Neural cell (in vitro differentiated cells): ENCODE data around the gene AP2A2. TPM values are rescaled to one million over a fixed set of nuclear protein-coding genes. Genes with fewer than 3 reads are reported as not detected.

ENCODE experiments used
- H2AFZ ChIP-seq: fragments of 200-600, 300-800 bp; sonication (generic), shearing (Covaris generic); 2 replicates; pipeline ENCODE4 v1.6.0; 2014; ENCODE audit warnings: low read depth, mild to moderate bottlenecking, antibody characterized with exemption, low read length, moderate library complexity
- H3F3A ChIP-seq: fragments of 200-600 bp; shearing (Covaris generic); 2 replicates; pipeline ENCODE4 v1.6.1; 2016; ENCODE audit warnings: mild to moderate bottlenecking, moderate library complexity, mixed read lengths, antibody characterized with exemption, low read length; ENCODE audit not compliant: insufficient read depth, poor library complexity, severe bottlenecking
- H3K27ac ChIP-seq: fragments of 200-600, 300-800 bp; sonication (generic), shearing (Covaris generic); 2 replicates; pipeline ENCODE4 v1.5.1; 2014; ENCODE audit warnings: mild to moderate bottlenecking, low read length, moderate library complexity
- H3K27me3 ChIP-seq: fragments of 300-800, 200-600 bp; sonication (generic), shearing (Covaris generic); 2 replicates; pipeline ENCODE4 v1.6.0; 2014; ENCODE audit warnings: mild to moderate bottlenecking, low read depth, low read length, moderate library complexity; ENCODE audit not compliant: insufficient read depth
- H3K36me3 ChIP-seq: fragments of 300-800, 200-600 bp; sonication (generic), shearing (Covaris generic); 2 replicates; pipeline ENCODE4 v1.5.1; 2014; ENCODE audit warnings: mild to moderate bottlenecking, antibody characterized with exemption, low read length, moderate library complexity; ENCODE audit not compliant: insufficient read depth
- H3K4me2 ChIP-seq: fragments of 300-800, 200-600 bp; sonication (generic), shearing (Covaris generic); 2 replicates; pipeline ENCODE4 v1.6.0; 2014; ENCODE audit warnings: mild to moderate bottlenecking, low read length
- H3K4me3 ChIP-seq: fragments of 300-800, 200-600 bp; sonication (generic), shearing (Covaris generic); 2 replicates; pipeline ENCODE4 v1.5.1; 2014; ENCODE audit warnings: mild to moderate bottlenecking, low read length, moderate library complexity
- H3K79me2 ChIP-seq: fragments of 200-600 bp; shearing (Covaris generic); replicated peaks from 2 replicates; pipeline ENCODE4 v1.6.0; 2014; ENCODE audit warnings: mild to moderate bottlenecking, low read length, moderate library complexity; ENCODE audit not compliant: insufficient read depth
- H3K9ac ChIP-seq: fragments of 300-800, 200-600 bp; sonication (generic), shearing (Covaris generic); 2 replicates; pipeline ENCODE4 v1.6.1; 2016; ENCODE audit warnings: mild to moderate bottlenecking, low read length, mixed read lengths
- H3K9me2 ChIP-seq: fragments of 200-600 bp; shearing (Covaris generic); 2 replicates; pipeline ENCODE4 v1.6.1; 2016; ENCODE audit warnings: mild to moderate bottlenecking, low read length, mixed read lengths; ENCODE audit not compliant: insufficient read depth
- H3K9me3 ChIP-seq: fragments of 200-600, 300-800 bp; sonication (generic), shearing (Covaris generic); 2 replicates; pipeline ENCODE4 v1.6.1; 2016; ENCODE audit warnings: mild to moderate bottlenecking, mixed run types, low read length, moderate library complexity, mixed read lengths
- H4K20me1 ChIP-seq: fragments of 200-600 bp; shearing (Covaris generic); 2 replicates; pipeline ENCODE4 v1.6.1; 2016; ENCODE audit warnings: mild to moderate bottlenecking, mixed run types; ENCODE audit not compliant: insufficient read depth
- EP300 ChIP-seq: fragments of 450-650 bp; conservative IDR thresholded peaks from 2 replicates; pipeline ENCODE4 v1.6.1; 2014; ENCODE audit warnings: antibody characterized with exemption, mild to moderate bottlenecking, moderate library complexity; ENCODE audit not compliant: poor library complexity, severe bottlenecking
- EZH2 ChIP-seq: fragments of 200-600, 300-800 bp; shearing (Covaris generic), sonication (generic); IDR thresholded peaks from 2 replicates; pipeline ENCODE4 v1.6.1; 2014; ENCODE audit warnings: antibody characterized with exemption, low read length, borderline replicate concordance, mild to moderate bottlenecking; ENCODE audit not compliant: insufficient read depth, poor library complexity, severe bottlenecking
- MXI1 ChIP-seq: fragments of 450-650 bp; conservative IDR thresholded peaks from 2 replicates; pipeline ENCODE4 v1.6.1; 2014; ENCODE audit warnings: antibody characterized with exemption, mild to moderate bottlenecking; ENCODE audit not compliant: poor library complexity, severe bottlenecking
- POLR2AphosphoS5 ChIP-seq: IDR thresholded peaks from 2 replicates; pipeline ENCODE4 v1.6.1; 2012
- RAD21 ChIP-seq: fragments of 450-650 bp; conservative IDR thresholded peaks from 2 replicates; pipeline ENCODE4 v1.6.1; 2014; ENCODE audit warnings: antibody characterized with exemption, mild to moderate bottlenecking, moderate library complexity
- SMC3 ChIP-seq: fragments of 450-650 bp; conservative IDR thresholded peaks from 2 replicates; pipeline ENCODE4 v1.6.1; 2014; ENCODE audit warnings: antibody characterized with exemption, mild to moderate bottlenecking, moderate library complexity; ENCODE audit not compliant: poor library complexity
- TAF1 ChIP-seq: IDR thresholded peaks from 2 replicates; pipeline ENCODE4 v1.6.1; 2012; ENCODE audit warnings: low read depth
- polyA plus RNA-seq: library from polyadenylated mRNA; depleted of rRNA; stranded (reverse); fragments of >200 nt; gene quantifications from 2 replicates; pipeline ENCODE4 v1.2.3, GENCODE V29; 2014
- TF ChIP-seq, protein P1 (sequence below): fragments of 450-650 bp; IDR thresholded peaks from 2 replicates; pipeline ENCODE4 v1.5.1; 2014; ENCODE audit warnings: antibody characterized with exemption, mild to moderate bottlenecking, moderate library complexity; ENCODE audit not compliant: poor library complexity, severe bottlenecking
- TF ChIP-seq, protein P2 (sequence below): IDR thresholded peaks from 2 replicates; pipeline ENCODE4 v1.6.1; 2012; ENCODE audit warnings: borderline replicate concordance

Gene AP2A2
- polyA plus RNA-seq, 1 donor from 2014 or later, result 46.5 TPM

DNA sequence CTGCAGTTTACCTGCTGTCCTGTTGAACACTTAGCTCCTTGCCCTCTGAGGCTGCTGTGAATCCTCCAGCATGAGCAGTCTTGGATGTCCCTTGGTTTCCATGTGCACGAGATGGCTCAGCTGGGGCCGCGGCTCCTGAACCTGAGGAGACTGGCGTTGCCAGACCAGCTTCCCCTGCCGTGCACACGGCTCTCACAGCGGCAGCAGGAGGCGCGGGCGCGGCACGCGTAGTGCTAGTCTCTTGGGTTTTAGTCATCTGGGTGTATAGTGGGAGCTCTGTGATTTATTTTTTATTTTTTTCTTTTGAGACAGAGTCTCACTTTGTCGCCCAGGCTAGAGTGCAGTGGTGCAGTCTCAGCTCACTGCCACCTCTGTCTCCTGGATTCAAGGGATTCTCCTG lies 56.1 kb downstream of the AP2A2 start:
- no peak overlapping the region for H2AFZ ChIP-seq
- H3K27ac ChIP-seq, result no peak overlapping the region
- no peak overlapping the region for H3K4me2 ChIP-seq
- no peaks in the 10 kb centered on the region for H3F3A ChIP-seq
- H3K79me2 ChIP-seq, result no peaks in the 10 kb centered on the region
- no peak overlapping the region for H3K9ac ChIP-seq
- no peak for TF ChIP-seq EZH2
- TF ChIP-seq SMC3, result no peak
- no peak for TF ChIP-seq RAD21
- TF ChIP-seq EP300, result no peak
- TF ChIP-seq, protein P1, sequence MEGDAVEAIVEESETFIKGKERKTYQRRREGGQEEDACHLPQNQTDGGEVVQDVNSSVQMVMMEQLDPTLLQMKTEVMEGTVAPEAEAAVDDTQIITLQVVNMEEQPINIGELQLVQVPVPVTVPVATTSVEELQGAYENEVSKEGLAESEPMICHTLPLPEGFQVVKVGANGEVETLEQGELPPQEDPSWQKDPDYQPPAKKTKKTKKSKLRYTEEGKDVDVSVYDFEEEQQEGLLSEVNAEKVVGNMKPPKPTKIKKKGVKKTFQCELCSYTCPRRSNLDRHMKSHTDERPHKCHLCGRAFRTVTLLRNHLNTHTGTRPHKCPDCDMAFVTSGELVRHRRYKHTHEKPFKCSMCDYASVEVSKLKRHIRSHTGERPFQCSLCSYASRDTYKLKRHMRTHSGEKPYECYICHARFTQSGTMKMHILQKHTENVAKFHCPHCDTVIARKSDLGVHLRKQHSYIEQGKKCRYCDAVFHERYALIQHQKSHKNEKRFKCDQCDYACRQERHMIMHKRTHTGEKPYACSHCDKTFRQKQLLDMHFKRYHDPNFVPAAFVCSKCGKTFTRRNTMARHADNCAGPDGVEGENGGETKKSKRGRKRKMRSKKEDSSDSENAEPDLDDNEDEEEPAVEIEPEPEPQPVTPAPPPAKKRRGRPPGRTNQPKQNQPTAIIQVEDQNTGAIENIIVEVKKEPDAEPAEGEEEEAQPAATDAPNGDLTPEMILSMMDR, result no peak
- no peak for TF ChIP-seq TAF1
- TF ChIP-seq, protein P2, sequence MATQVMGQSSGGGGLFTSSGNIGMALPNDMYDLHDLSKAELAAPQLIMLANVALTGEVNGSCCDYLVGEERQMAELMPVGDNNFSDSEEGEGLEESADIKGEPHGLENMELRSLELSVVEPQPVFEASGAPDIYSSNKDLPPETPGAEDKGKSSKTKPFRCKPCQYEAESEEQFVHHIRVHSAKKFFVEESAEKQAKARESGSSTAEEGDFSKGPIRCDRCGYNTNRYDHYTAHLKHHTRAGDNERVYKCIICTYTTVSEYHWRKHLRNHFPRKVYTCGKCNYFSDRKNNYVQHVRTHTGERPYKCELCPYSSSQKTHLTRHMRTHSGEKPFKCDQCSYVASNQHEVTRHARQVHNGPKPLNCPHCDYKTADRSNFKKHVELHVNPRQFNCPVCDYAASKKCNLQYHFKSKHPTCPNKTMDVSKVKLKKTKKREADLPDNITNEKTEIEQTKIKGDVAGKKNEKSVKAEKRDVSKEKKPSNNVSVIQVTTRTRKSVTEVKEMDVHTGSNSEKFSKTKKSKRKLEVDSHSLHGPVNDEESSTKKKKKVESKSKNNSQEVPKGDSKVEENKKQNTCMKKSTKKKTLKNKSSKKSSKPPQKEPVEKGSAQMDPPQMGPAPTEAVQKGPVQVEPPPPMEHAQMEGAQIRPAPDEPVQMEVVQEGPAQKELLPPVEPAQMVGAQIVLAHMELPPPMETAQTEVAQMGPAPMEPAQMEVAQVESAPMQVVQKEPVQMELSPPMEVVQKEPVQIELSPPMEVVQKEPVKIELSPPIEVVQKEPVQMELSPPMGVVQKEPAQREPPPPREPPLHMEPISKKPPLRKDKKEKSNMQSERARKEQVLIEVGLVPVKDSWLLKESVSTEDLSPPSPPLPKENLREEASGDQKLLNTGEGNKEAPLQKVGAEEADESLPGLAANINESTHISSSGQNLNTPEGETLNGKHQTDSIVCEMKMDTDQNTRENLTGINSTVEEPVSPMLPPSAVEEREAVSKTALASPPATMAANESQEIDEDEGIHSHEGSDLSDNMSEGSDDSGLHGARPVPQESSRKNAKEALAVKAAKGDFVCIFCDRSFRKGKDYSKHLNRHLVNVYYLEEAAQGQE, result no peak
- TF ChIP-seq MXI1, result no peak
- TF ChIP-seq POLR2AphosphoS5, result no peak
- no peaks in the 10 kb centered on the region for H4K20me1 ChIP-seq
- H3K4me3 ChIP-seq, result no peak overlapping the region
- H3K9me2 ChIP-seq, result no peaks in the 10 kb centered on the region
- no peaks in the 10 kb centered on the region for H3K9me3 ChIP-seq
- no peaks in the 10 kb centered on the region for H3K36me3 ChIP-seq
- H3K27me3 ChIP-seq, result no peaks in the 10 kb centered on the region

DNA sequence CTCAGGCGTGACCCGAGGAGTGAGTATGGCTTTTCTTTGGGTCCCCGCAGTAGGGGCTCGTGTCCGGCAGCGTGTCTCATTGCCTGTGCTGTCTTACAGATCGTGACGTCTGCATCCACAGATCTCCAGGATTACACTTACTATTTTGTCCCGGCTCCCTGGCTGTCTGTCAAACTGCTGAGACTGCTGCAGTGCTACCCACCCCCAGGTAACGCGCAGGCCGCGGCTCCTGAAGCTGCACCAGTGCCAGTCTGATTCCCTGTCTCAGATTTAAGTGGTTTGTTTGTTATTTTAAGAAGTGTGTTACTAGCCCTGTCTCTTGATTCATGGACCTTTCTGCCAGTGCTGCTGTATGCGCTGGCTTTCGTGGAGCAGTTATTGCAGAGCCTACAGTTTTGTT lies 58.9 kb downstream of the AP2A2 start:
- Histone ChIP-seq H3K4me3 (no peak overlapping the region), H3K9ac (no peak overlapping the region), H3K4me2 (no peak overlapping the region), H3K9me3 (no peaks in the 10 kb centered on the region), H3K36me3 (no peaks in the 10 kb centered on the region), H2AFZ (no peak overlapping the region), H3K9me2 (no peaks in the 10 kb centered on the region), H4K20me1 (no peaks in the 10 kb centered on the region), H3K27me3 (no peaks in the 10 kb centered on the region), H3F3A (no peaks in the 10 kb centered on the region), H3K79me2 (no peaks in the 10 kb centered on the region), H3K27ac (no peak overlapping the region)
- TF ChIP-seq, protein P1, result no peak
- TF ChIP-seq MXI1 (no peak), EP300 (no peak), TAF1 (no peak)
